HG03060 (cell line): ENCODE data around the gene GPR141.
"Not testable (repeated sequence)": the region's sequence is repeated elsewhere in the genome, so short reads cannot be mapped to it uniquely, and the experiment has no call there.

Experiments
- ATAC-seq: cut with Tn5 transposase; IDR thresholded peaks from one replicate; pipeline ENCODE4 v1.9.1; 2021; ENCODE audit warnings: low read depth, moderate number of reproducible peaks; ENCODE audit not compliant: unreplicated experiment

Gene GPR141

DNA sequence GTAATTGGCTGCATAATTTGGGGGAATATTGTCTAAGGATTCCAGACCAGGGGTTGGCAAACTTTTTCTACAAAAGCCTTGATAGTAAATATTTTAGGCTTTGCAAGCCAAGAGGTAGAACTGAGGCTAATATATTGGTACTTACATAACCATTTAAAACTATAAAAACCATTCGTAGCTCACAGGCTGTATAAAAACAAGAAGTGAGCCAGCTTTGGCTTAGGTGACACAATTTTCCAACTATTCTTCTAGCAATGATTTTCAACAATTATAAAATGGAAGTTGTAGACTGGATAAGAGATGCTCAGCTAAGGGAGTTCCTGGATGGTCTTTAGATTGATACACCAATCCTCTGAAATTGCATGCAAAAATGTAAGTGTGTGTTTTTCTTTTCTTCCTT, 1.4 kb downstream of the GPR141 start:
- ATAC-seq: no peak

DNA sequence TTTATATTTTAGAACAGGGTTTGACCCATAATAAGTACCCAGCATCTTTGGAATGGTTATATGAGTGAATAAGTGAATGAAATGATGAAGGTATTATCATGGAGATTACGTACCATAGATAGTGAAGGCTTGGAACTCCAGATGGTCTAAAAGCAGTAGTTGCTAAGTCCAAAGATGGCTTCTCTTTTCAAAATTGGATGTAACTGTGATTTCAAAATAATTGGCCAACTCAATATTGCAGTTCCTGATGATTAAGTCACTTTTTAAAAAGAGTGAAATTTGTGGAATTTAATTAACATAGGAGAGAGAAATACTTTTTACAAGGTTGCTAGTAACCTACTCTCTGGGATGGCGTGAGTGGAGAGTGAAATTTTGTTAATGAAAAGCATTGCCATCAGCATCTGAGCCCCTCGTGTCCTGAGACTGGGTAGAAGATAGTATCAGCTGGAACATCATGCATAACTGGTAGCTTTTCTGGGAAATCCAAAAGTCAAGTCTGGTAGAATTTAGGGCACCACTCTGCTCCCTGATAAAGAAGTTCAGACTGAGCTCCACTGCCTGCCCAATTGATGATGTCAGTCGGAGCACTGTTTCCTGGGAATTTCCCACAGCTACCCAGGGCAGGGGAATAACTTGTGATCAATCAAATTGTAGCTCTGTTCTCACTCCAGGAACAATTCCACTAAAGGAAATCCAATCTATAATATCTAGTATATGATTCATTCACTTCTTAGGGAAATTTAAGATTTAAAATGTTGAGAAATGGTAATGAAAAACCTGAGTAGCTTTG, 3.2 kb downstream of the GPR141 start:
- no peak for ATAC-seq

GRCh38 chr7:37690206-37690605, 6.6 kb downstream of the GPR141 start:
- no peak for ATAC-seq

GRCh38 chr7:37694208-37695094, 10.9 kb downstream of the GPR141 start:
- ATAC-seq: no peak

DNA sequence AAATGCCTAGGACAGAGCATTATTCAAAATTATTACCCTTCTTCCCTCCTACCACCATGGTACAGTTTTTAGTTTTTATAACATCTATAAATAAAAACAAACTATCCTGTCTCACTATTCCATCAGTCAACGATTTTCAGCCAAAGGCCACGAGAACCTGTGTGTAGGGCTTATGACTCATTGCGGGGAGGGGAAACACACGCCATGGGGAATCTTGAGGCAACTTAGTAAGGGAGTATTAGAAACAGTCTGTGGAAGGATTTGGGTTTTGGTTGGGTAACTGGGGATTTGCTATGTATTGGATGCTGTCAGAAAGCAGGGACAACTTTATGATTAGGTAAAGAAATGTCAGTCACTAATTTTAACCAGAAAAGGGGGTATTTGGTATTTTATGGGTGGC, 14.7 kb downstream of the GPR141 start:
- no peak for ATAC-seq

- ATAC-seq: no peak
These were observed 15.2 kb downstream of the GPR141 start for GRCh38 chr7:37698782-37699181.

GRCh38 chr7:37701769-37702168, 18.2 kb downstream of the GPR141 start:
- no peak for ATAC-seq

DNA sequence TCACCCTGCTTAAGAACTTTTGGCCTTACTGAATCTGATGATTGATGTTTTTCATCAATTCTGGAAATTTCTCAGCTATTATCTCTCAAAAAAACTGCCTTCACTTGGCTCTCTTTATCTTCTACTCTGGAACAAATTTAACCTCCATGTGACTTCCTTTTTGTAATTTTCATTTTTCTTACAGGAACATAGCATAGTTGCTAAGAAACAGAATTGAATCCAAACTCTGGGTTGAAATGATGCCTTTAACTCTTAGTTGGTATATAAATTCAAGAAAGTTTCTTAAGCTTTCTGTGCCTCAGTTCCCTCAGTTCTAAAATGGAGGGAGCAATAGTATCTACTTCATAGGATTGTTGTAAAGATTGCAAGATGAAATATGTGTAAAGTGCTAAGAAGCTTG, 19.8 kb downstream of the GPR141 start:
- no peak for ATAC-seq

DNA sequence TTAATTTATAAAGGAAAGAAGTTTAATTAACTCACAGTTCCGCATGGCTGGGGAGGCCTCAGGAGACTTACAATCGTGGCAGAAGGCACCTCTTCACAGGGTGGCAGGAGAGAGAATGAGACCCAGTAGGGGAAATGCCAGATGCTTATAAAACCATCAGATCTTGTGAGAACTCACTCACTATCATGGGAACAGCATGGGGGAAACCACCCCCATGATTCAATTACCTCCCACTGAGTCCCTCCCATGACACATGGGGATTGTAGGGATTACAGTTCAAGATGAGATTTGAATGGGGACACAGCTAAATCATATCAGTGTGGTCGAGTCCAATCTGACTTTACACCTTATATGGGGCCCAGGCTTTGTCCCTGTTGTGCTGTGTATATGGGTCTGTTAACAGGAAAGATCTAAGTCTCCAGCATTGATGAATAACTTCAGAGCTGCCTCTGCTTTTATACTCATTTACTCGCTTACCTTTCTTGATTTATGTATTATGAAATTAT, 20.8 kb downstream of the GPR141 start:
- ATAC-seq: not testable (repeated sequence)

DNA sequence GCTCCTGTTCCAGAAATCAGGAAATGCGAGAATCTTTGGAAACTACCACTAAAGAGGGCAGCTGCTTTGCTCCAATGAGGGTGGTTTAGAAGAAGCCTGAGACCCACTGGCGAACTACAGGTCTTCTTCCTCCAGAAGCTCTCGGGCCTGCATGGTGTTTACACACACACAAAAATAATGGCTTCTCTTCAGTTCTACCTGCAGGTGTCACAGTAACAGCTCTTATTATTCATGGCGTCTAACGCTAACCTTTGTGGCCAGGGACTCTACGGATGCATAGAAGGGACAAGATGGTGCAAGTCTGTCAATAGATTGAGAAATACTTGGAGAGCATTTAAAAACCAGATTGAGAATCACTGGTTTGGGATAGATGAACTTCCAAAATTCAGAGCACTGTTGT, 22.4 kb downstream of the GPR141 start:
- ATAC-seq: no peak

DNA sequence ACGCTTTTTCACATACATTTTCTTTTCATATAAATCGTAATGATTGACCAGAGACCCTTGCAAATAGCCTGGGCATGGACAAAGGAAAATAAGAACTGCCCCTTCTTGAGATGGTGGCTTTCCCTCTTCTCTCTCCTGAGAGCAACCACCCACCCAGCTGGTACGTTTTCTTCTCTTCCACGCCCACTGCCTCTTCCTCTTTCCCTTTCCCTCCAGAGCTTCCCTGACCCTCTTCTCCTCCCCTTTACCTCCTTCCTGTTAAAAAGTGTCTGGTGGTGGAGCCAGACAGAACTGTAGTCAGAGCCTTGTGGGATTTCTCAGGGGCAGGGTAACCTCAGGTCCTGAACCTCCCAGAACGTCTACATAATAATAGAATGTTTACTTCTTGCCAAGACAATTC, 23.2 kb downstream of the GPR141 start:
- ATAC-seq: no peak

GRCh38 chr7:37707754-37708485, 24.4 kb downstream of the GPR141 start:
- ATAC-seq: no peak

DNA sequence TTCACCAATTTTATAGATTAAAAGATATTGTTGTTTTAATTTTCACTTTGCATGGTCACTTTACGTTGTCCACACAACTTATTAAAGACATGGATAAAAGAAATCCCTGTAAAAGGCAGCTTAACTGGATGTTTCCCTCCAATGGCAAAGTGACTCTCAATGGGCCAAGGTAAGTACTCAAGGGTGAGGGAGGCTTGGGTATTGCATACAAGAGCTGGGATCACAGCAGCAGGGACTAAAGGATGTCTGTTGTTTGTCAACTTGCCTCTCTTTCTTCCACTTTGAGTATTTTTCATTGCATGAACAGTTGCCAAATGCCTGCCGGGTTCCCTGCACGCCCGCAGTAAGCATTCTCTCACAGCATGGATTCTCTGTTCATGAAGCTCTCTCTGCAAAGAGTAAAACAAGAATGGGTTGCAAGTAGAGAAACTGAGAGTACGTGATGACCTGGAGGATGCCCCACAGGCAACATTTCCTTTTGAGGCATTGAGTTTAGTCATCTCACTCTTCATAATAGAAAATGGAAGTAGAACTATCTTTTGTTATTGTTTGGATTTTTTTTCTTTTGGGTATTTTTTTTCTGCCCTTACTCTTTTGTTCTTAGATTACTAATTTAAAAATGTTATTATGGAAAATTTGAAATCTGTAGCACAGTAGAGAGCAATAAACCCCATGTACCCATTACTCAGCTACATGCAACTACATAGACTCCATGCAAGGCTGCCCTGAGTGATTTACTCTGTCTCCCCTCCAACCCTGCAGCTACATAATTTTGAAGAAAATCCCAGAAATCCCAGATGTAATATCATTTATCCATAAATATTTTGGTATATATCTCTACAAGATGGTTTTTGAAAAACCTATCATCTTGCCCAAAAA, 26.3 kb downstream of the GPR141 start:
- peak; percentile 81 for ATAC-seq

DNA sequence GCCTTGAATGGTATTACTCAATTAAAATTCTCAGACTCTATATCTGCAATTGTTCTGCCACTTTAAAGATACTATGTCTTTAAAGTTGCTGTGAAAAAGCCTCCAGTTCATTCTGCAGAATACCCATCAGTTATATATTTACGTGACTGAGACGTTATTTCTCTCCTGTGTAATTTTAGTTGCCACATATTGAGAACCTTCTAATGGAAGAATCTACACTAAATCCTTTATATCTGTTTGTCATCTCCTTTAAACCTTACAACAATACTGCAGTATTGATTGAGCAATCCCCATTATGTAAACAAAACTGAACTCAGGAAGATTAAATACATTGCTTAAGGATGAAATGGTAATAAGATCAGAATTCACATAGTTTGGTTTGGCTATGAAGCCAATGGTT, 30.0 kb downstream of the GPR141 start:
- no peak for ATAC-seq

DNA sequence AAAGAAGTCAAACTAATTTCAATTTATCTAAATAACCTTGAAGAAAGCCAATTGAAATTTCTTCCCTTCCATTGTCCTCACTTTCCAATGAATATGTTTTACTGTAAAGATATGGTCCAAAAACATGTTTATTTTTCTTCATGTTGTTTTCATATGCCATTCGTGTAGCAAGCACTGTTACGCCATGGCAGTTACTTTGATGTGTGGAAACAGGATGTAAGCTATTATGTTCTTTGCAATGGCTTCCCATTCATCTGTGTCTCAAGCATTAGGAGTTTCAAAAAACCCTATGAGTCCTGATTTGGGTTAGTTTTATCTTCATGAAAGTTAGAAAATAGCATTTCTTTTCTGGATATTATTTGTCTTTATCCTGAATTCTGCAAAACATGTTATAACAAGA, 31.0 kb downstream of the GPR141 start:
- no peak for ATAC-seq

DNA sequence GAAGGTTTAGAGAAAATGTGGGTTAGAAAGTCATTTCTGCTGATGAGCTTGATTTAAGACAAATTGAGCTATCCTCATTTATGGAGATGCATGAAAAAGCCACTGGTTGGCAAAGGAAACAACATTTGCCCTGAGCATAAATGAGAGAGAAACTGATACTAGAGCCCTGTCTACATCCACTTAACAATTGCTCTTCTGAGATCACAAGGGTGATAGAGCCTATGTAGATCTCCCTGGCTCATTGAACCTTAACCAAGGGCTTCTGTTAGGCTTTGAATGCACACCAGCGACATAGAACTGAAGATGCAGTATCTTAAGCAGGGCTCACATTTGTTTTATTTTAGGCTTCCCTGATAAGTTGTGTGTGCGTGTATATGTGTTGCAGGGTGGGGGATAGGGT, 35.0 kb downstream of the GPR141 start:
- ATAC-seq: no peak

- peak; percentile 66 for ATAC-seq
These were observed 35.5 kb downstream of the GPR141 start for GRCh38 chr7:37719077-37719476.

DNA sequence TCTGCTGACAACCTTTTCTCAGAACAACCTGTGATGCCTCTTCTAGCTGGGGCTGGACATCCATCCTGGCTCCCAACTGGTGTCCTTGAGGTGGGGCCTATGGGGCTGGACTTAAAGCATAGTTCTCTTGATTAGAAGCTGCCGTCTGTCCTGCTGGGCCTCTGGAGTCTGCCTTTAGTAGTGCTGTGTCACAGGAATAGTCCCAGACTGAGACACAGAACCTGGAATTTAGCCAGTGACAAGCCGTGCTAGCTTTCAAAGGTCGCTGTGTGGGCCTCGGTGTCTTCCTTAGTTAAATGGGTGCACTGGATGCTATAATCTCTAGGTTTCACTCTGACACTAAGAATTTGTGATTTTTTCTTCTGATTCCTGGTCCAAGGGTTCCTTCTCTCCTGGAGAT, 41.2 kb downstream of the GPR141 start:
- no peak for ATAC-seq

- ATAC-seq: no peak
These were observed 42.5 kb downstream of the GPR141 start for GRCh38 chr7:37726016-37726415.

DNA sequence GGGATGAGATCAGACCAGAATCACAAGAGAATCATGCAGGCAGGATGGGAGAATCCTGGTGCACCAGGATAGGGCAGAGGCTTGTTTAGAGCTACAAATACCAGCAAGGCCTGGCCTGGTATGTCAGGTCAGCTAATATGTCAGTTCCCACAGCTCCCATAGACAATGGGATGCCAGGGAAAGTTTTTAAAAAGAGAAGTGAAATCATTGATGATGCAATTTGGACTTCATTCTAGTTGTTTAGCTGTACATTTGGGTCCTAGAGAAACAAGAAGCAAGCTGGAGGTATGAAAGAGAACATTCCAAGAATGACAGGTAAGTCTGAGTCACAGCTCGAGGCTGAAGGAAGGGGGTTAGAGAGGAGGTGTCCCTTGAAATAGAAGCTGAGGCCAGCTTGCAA, 45.2 kb downstream of the GPR141 start:
- no peak for ATAC-seq
